A673 (cell line): ENCODE results near the gene INPP5E.

Source experiments
- CTCF ChIP-seq: fragments of 300-800, 200-600 bp; sonication (generic); conservative IDR thresholded peaks from 2 replicates; pipeline ENCODE4 v1.5.1; 2017; ENCODE audit warnings: low read depth, mild to moderate bottlenecking, antibody characterized with exemption, low read length, moderate library complexity, mixed read lengths
- EZH2 ChIP-seq: fragments of 200-600 bp; sonication (generic); IDR thresholded peaks from 2 replicates; pipeline ENCODE4 v1.6.1; 2017; ENCODE audit warnings: borderline replicate concordance, low read depth, mild to moderate bottlenecking, mixed read lengths, antibody characterized with exemption, low read length; ENCODE audit not compliant: poor library complexity, severe bottlenecking

DNA sequence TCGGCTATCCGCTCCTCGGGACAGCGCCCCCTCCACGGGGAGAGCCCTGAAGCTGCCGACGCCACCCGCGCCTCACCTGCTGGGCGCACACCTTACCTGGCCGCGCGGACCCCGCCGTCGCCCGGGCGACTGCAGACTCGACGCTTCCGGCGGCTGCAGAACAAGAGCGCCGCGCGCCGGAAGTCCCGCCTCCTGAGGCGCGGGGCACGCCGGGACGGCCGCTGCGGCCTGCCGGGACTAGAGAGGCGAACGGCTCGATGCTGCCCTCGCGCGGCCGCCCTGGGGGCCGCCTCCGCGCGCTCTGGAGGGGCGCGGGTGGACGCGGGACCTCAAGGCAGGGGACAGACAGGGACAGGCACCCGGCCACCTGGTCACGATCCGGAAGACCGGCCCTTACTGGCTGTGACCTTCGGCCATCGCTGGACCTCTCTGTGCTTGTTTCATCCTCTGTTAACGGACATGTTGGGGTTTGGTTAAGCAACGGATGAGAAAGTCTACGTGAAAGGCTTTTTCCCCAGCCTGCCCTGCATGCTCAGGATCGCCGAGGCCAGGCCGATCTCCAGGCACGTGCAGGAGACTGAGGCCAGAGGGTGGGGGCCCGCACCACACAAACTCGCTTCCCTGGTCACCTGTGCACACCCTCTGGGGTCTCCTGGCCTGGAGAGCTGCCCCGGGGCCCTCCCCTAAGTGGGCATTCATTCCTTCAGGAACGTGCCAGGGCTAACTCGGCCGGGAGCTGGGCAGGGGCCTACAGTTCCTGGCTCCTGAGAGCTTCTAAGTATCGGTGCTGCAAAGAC, 39.4 kb downstream of the INPP5E start, which contains the start of gene SNAPC4:
- peak; percentile 83 for TF ChIP-seq CTCF
- no peak for TF ChIP-seq EZH2
